Activated T-helper 1 cell treated with Interleukin-2 at 50 U/mL for 16 hours (primary cell): Measurements from ENCODE around the gene HEPACAM.

Experiments used
- DNase-seq: peaks from one replicate; pipeline ENCODE4 v3.0.0-alpha.2; 2020; ENCODE audit warnings: low read depth

The HEPACAM gene

GRCh38 chr11:124884869-124885479 lies 50.9 kb downstream of the HEPACAM start:
- no peak for DNase-seq

GRCh38 chr11:124884340-124884739 lies 51.5 kb downstream of the HEPACAM start:
- DNase-seq: no peak

- DNase-seq: no peak
These were observed 53.3 kb downstream of the HEPACAM start for GRCh38 chr11:124882339-124883071.

GRCh38 chr11:124880958-124881357 lies 54.9 kb downstream of the HEPACAM start:
- DNase-seq: no peak

GRCh38 chr11:124880290-124880611 lies 55.6 kb downstream of the HEPACAM start:
- no peak for DNase-seq

- DNase-seq: no peak
These were observed 56.2 kb downstream of the HEPACAM start for GRCh38 chr11:124879493-124880289.

- DNase-seq: no peak
These were observed 56.9 kb downstream of the HEPACAM start for GRCh38 chr11:124878759-124879492.

- no peak for DNase-seq
These were observed 57.7 kb downstream of the HEPACAM start for GRCh38 chr11:124877910-124878758.

- DNase-seq: no peak
These were observed 58.3 kb downstream of the HEPACAM start for GRCh38 chr11:124877631-124877909.

- no peak for DNase-seq
These were observed 58.8 kb downstream of the HEPACAM start for GRCh38 chr11:124876818-124877630.

- DNase-seq: peak; percentile 60
These were observed 59.7 kb downstream of the HEPACAM start for GRCh38 chr11:124875943-124876817.

- DNase-seq: no peak
These were observed 60.4 kb downstream of the HEPACAM start for GRCh38 chr11:124875401-124875800.

GRCh38 chr11:124874571-124875255 lies 61.1 kb downstream of the HEPACAM start:
- no peak for DNase-seq

GRCh38 chr11:124873951-124874350 lies 61.9 kb downstream of the HEPACAM start:
- no peak for DNase-seq

GRCh38 chr11:124872741-124873140 lies 63.1 kb downstream of the HEPACAM start:
- DNase-seq: no peak

- DNase-seq: no peak
These were observed 63.6 kb downstream of the HEPACAM start for GRCh38 chr11:124872280-124872679.

- no peak for DNase-seq
These were observed 65.4 kb downstream of the HEPACAM start for GRCh38 chr11:124870430-124870829.

GRCh38 chr11:124869856-124870387 lies 65.9 kb downstream of the HEPACAM start:
- DNase-seq: no peak

- no peak for DNase-seq
These were observed 66.5 kb downstream of the HEPACAM start for GRCh38 chr11:124869331-124869730.
